ENCODE results near the gene DSTYK.
A peak's percentile ranks its signal among the peaks of the same experiment; 100 is the strongest.

Gene DSTYK

DNA sequence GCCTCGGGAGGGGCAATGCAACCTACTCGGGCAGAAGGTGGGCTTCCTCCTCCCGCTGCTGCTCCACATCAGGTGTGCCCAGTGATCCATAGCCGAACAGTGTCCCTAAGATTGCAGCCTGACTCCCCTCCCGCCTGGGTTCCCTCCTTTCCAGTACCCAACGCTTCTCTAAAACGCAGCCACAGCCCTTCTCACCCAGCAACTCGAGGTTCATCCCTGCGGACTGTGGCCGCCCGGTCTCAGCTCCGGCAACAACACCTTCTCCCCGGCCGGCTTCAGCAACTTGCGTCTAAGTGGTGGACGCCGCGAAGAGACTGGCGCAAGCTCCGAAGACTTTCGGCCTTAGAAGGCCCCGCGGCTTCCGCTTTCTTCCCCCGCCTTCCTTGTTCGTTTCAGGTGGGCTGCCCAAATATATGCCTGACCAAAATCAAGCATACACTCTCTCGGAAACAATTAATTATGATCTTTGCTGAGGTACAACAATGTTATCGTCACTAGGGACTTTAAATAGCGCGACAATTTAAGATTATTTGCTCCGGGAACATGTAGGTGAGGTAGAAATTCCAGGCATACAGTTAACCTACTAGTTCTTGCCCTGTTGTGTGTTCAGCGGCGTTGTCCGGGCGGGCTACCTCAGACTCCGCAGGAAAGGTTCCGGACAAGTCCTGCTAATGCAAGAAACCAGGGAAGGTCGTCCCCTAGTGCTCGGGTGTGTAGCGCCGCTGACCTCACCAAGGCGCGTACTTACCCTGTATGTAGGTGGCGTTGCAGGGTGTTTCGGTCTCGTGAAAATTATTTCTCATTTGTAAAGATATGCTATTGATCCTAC lies 89.6 kb downstream of the DSTYK start, which contains the start of gene RBBP5:
Gene RBBP5, minus strand, starts transcription at position 319 of the 829 bp plus-strand sequence. Its CDS starts 105 bp downstream, at position 214.
- DNase-seq = peak; percentile 97

DNA sequence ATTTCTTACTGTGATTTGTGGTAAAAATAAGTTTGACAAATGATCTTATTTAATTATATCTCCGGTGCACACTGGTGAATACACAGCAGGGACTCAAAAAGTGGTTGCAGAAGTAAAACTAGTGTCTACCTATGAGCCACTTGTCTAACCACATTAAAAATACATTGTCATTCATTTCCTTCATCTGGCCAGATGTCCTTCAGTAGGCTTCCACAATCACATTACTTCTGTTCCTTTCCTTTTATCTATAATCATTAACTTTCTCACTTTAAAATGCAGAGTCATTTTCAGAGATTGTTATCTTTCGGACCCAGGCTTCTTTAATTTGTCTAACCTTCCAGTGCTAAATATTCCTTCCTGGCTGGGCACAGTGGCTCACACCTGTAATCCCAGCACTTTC lies 92.8 kb downstream of the DSTYK start:
- DNase-seq = no peak

DNA sequence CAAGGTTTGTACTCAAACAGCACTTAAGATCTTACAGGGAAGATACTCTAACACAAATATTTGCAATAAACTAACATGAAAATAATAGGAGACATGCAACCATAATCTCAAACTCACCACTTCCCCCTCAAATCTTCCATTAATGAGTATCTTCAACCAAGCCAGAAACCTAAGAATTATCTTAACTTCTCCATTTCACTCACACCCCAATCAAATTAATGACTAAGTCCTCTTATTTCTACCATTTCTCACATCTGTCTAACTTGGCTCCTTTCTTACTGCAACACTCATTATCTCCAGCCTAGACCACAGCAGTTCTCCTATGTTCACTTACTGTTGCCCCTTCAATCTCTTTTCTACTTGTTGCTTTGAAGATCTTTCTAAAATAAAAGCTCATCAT lies 100.1 kb downstream of the DSTYK start:
- DNase-seq = no peak

DNA sequence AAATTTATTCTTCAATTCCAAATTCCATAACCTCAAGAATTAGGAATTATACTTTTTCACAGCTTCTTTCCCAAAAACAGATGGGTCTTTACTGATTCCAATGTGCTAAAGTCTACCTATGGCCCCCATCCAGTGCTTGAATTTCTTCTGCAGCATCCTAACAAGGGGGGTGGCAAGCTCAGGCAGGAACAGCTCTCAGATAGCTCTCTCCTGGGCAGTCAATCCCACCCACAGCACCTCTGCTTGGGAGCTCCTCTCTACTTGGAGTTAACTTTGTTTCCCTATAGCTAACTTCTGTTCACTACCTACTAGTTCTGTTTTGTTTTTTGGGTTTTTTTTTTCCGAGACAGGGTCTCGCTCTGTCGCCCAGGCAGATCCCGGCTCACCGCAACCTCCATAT lies 101.8 kb downstream of the DSTYK start:
- DNase-seq = no peak

DNA sequence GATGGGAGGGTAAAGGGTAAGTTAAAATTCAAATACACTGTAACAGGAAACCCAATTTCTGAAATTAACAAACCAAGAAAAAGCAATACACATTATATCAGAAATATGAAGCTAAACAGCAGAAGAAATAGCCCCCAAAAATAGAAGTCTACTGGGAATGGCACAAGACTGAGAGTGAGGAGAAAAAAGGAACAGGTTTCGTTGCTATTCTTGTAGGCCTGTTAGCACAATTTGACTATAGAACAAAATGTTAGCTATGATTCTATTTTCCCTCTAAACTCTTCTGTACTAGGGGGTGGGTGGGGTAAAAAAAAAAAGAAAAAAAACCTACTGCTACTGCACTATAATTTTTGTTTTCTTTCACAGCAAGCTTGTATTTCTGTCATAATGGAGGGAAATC lies 102.2 kb downstream of the DSTYK start:
- DNase-seq = no peak

DNA sequence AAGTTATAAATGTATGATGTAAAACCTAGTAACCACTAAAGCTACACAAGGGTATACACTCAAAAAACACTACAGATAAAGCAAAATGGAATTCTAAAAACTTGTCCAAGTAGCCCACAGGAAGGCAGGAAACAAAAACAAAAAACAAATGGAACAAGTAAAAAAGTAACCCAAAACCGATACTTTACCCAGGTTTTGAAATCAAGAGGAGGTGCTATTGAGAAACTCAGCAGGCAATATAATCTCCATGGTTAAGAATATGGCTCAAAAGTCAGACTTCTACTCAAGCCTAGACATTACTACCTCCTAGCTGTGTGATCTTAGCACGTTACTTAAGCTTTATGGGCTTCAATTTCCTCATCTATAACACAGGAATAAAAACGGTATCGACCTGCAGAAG lies 103.0 kb downstream of the DSTYK start:
- no peak for DNase-seq

DNA sequence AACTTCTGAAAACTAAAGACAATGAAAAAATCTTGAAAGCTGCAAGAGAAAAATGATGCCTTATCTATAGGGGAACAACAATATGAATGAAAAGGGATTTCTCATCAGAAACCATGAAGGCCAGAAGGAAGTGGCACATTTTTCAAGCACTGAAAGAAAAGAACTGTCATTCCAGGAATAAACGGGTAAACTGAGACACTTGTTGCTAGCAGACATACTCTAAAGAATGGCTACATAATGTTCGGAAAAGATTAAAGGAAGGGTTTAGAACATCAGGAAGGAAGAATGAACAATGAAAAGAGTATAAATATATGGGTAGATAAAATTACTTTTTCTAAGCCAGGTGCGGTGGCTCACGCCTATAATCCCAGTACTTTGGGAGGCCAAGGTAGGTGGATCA lies 104.2 kb downstream of the DSTYK start:
- DNase-seq = no peak

DNA sequence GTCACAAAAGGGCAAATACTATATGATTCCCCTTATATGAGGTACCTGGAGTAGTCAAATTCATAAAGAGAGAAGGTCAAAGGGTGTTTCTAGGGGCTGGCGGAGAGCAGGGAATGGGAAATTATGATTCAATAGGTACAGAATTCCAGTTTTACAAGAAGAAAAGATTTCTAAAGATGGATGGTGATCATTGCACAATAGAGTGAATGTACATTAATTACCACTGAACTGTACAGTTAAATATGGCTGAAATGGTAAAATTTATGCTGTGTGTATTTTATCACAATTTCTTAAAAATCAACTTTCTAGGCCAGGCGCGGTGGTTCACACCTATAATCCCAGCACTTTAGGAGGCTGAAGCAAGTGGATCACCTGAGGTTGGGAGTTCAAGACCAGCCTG lies 109.1 kb downstream of the DSTYK start:
- DNase-seq = no peak

DNA sequence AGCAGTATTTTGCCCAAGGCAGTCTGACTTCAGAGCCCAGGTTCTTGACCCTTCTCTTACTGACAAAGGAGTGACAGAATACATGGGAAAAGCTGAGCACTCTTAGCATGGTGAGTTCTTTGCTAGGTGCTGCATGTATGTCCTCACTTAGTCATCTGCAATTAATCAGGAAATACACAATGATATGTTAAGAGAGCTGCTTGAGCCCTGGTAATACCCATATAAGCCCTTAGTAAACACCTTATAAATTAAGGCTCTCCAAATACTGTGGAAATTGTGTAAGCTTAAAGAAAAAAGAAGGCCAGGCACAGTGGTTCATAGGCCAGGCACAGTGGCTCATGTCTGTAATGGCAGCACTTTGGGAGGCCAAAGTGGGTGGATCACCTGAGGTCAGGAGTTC lies 113.3 kb downstream of the DSTYK start:
- DNase-seq = no peak

DNA sequence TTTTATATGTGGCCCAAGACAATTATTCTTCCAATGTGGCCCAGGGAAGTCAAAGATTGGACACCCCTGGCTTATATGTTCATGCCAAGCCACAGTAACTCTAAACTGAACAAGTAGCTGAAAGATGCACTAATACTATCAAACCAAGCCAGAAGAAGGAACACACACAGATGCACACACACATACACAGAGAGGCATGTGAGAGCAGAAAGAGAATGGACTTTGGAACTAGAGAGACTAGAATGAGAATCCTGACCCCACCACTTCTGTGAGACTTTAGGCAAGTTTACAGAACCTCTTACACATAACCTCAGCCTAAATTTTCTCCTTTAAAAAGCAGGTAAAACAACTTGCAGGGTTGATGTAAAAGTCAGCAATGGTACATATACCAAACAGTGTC lies 116.1 kb downstream of the DSTYK start:
- DNase-seq = no peak

Data from SIG-M5 (cell line).